GM19099 (cell line): Measurements from ENCODE around the gene LRRTM3.

Source experiments
- POLR2A ChIP-seq: IDR thresholded peaks from 3 replicates; pipeline ENCODE4 v1.6.1; 2011; ENCODE audit warnings: low read depth; ENCODE audit not compliant: insufficient read length; ENCODE audit errors: extremely low read depth

LRRTM3 gene

GRCh38 chr10:66925896-66926715, at the start of gene LRRTM3:
Gene LRRTM3, plus strand, starts transcription at chr10:66926036.
- TF ChIP-seq POLR2A, result no peak

DNA sequence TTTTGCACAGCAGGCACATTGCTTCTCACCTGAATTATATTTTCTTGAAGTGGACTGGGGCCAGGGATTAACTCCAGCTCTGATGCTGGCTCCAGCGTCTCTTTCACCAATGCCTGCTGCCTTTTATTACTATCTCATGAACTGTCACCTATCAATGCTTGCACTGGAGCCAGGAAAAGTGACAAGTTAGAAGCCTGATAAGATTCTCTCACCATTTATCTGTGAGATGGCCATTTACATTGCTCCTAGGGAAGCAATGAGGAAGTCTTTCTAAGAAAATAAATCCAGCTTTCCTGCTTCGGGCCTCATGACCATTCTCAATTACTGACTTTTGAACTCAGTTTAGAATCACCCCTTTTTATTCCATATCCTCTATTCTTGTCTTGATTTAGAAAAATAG, 48.5 kb upstream of the LRRTM3 start:
- TF ChIP-seq POLR2A, result no peak

DNA sequence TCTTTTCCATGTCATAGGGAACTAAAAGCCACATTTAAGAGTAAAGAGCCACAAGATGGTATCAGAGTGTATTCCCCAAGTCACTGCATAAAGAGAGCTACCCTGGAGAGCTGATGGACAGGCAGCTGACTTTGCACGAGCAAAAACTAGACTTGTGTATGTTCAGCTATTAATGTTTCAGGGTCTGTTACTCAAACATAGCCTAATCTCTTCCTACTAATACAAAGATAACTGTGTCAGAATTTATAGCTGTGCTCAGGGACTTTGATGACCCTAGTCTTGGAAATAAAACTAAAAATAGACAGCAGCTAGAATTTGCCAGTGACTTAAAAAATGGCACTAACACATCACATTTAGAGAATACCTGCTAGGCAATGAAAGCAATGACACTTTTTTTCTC, 45.5 kb upstream of the LRRTM3 start:
- TF ChIP-seq POLR2A, result no peak

DNA sequence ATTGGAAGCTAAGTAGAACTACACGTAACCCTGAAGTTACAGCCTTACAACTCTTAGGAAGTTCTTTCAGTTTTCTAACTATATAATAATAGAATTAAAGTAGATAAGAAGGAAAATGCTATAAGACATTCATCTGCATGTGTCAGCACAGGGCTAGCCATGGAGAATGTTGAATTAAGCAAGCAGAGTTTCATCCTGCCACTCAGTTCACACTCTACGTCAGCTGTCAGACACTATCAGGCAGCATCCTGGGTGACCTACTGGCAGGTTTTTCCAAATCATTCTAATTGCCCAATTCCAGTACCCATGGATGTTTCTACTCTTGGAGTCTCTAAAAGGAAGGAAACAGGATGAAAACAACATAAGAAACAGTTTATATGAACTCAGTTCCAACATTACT, 45.0 kb upstream of the LRRTM3 start:
- TF ChIP-seq POLR2A, result no peak

DNA sequence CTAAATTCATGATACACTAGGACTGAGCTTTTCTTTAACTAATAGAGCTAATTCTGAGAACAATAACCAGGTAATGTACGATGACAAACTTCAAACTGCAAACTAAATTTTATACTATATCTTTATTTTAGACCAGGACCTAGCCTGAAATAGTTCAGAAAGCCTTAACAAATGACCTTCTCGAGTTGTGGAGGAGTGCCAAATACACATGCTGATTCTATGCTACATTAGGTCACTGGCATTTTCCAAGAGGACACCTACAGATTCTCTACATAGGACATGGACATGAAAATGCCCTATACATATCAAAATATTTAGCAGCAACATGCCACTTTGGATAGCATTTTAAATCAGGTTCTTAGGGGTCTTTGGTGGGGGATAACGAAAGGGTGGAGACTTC, 44.0 kb upstream of the LRRTM3 start:
- no peak for TF ChIP-seq POLR2A

DNA sequence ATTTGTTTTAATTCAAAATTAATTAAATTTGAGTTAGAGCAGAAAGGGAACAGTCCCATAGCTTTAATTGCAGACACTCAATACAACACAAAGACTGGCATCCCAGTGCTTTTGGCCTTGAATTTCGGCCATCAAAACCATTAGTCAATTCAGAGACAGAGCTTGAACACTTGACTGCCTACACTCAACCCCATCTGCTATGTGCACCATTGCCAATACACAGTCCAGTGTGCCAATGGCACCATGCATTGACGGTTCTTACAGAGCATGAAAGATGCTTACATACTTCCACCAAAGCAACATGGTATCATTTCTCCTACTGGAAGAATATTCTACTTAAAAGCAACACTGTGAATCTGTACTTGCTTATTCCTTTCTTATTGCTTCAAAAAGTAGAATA, 43.6 kb upstream of the LRRTM3 start:
- TF ChIP-seq POLR2A, result no peak

DNA sequence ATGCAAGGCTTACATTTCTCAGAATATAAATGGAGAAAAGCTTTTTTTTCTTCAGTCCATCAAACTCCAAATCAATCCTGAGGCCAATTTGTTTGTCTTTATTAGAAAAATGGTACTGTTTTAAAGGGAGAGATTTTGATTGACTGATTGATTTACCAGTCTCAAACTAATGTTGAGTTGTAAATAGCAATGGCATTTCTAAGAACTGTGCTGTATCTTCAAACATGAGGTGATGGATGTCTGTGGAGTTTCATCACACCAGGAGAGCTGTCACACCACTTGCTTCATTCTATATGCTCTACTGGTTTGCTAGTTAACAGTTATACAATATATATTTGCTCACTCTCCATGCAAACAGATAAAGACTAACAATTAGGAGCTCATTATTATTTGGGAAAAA, 39.0 kb upstream of the LRRTM3 start:
- no peak for TF ChIP-seq POLR2A

- TF ChIP-seq POLR2A, result no peak
Observed at GRCh38 chr10:66888237-66888636, 37.6 kb upstream of the LRRTM3 start.

DNA sequence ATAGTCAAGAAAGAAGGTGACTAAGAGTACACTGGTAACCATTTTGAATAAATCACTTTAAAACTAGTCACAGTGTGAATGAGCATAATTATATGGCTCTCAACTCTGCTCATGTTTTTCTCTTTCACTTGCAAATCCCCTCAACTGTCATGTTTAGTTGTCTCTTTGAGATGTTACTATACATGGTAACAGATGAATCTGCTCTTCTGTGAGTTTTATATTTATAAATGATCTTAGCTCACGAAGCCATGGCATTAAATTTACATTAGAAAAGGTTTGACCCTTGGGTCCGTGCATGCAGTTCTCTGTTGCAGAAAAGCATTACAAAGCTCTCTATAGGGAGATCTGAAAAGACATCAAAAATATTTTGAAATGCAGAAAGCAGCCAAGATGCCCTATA, 33.0 kb upstream of the LRRTM3 start:
- TF ChIP-seq POLR2A, result no peak

- no peak for TF ChIP-seq POLR2A
Observed at GRCh38 chr10:66910671-66911070, 15.2 kb upstream of the LRRTM3 start.

GRCh38 chr10:66916030-66916429, 9.8 kb upstream of the LRRTM3 start:
- TF ChIP-seq POLR2A, result no peak

DNA sequence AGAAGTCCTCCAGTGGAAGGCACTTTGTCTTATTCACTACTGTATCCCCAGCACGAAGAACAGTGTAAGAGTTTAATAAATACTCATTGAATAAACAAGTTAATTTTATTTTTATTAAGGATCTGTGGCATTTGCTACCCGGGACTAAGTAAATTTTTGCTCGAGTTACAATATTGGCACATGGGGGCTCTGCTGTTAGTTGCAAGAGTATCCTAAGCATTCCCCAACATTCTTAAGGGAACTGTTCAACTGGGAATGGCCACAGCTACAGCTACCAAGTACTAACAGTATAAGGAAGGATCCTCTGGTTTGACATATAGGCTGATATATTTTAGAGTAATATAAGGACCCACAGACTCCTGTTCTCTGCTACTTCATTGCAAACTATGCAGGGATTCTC, 8.7 kb upstream of the LRRTM3 start:
- no peak for TF ChIP-seq POLR2A

DNA sequence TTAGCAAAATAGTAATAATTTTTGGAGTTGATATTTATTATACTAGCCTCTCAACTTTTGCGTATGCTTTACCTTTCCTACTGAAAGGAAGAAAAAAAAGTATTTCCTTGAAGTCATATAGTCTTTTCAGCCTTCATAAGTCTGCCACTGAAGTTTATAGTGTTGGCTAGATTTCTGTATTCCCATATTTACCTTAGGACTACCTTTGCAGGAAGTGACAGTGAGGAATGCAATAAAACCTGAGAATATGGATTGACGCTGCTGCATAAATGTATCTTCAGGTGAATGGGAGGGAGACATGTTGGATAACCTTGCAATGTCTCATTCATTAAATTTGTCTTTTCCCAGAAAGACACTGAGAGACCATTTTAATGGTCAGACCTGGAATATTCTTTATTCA, 6.6 kb upstream of the LRRTM3 start:
- TF ChIP-seq POLR2A, result no peak

- no peak for TF ChIP-seq POLR2A
Observed at GRCh38 chr10:66924674-66925345, 1.0 kb upstream of the LRRTM3 start.

GRCh38 chr10:66925373-66925772, 463 bp upstream of the LRRTM3 start:
- no peak for TF ChIP-seq POLR2A

DNA sequence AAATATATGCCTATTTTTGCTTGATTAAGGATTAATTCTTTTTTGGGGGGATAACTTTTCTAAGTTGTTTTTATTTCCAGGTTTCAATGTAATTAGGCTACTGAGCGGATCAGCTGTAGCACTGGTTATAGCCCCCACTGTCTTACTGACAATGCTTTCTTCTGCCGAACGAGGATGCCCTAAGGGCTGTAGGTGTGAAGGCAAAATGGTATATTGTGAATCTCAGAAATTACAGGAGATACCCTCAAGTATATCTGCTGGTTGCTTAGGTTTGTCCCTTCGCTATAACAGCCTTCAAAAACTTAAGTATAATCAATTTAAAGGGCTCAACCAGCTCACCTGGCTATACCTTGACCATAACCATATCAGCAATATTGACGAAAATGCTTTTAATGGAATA, 1.0 kb downstream of the LRRTM3 start:
- TF ChIP-seq POLR2A, result no peak
